Thoracic aorta (tissue), 2 donors: Measurements from ENCODE around the gene GABBR2. TPM values are rescaled to one million over a fixed set of nuclear protein-coding genes. Genes with fewer than 3 reads are reported as not detected.

Experiments
- ATAC-seq: fragments of 150-250 bp; one replicate; pipeline ENCODE4 v1.8.0; 2017; ENCODE audit warnings: low read depth; ENCODE audit not compliant: insufficient number of reproducible peaks, low FRiP score
- DNase-seq: peaks from one replicate; pipeline ENCODE4 v3.0.0-alpha.2; 2020; ENCODE audit warnings: low spot score
- H3K27ac ChIP-seq, 2 donors: fragments of 200-600 bp; sonication (generic); 1 replicate in 1 of 2; 2 replicates in 1 of 2; pipeline ENCODE4 v1.5.1; 2016; ENCODE audit warnings: mild to moderate bottlenecking in 2 of 2, moderate library complexity in 2 of 2
- H3K27me3 ChIP-seq: fragments of 200-600 bp; sonication (generic); replicated peaks from 2 replicates; pipeline ENCODE4 v1.6.0; 2016; ENCODE audit warnings: mild to moderate bottlenecking; ENCODE audit not compliant: insufficient read depth
- H3K36me3 ChIP-seq: fragments of 200-600 bp; sonication (generic); one replicate; pipeline ENCODE4 v1.5.1; 2016
- H3K4me1 ChIP-seq, 2 donors: fragments of 200-600 bp; sonication (generic); 1 replicate in 1 of 2; 2 replicates in 1 of 2; pipeline versions ENCODE4 v1.5.1 to v1.6.0; 2016; ENCODE audit warnings: low read depth in 2 of 2, mild to moderate bottlenecking in 1 of 2; ENCODE audit not compliant: control insufficient read depth in 1 of 2
- H3K4me3 ChIP-seq: fragments of 200-600 bp; sonication (generic); 2 replicates; pipeline ENCODE4 v1.5.1; 2016; ENCODE audit warnings: mild to moderate bottlenecking
- H3K9me3 ChIP-seq: fragments of 200-600 bp; sonication (generic); 2 replicates; pipeline ENCODE4 v1.5.1; 2016
- CTCF ChIP-seq: fragments of 200-600 bp; sonication (generic); IDR thresholded peaks from one replicate; pipeline ENCODE4 v1.5.1; 2019; ENCODE audit warnings: antibody characterized with exemption
- total RNA-seq, 2 donors: library from RNA; depleted of rRNA; stranded (reverse); fragments of >200 nt; gene quantifications; one replicate each; pipeline versions ENCODE4 v1.1.0 to v1.2.3, GENCODE V29; 2016

Gene GABBR2
- total RNA-seq, 2 donors from 2014 or later, result not detected

DNA sequence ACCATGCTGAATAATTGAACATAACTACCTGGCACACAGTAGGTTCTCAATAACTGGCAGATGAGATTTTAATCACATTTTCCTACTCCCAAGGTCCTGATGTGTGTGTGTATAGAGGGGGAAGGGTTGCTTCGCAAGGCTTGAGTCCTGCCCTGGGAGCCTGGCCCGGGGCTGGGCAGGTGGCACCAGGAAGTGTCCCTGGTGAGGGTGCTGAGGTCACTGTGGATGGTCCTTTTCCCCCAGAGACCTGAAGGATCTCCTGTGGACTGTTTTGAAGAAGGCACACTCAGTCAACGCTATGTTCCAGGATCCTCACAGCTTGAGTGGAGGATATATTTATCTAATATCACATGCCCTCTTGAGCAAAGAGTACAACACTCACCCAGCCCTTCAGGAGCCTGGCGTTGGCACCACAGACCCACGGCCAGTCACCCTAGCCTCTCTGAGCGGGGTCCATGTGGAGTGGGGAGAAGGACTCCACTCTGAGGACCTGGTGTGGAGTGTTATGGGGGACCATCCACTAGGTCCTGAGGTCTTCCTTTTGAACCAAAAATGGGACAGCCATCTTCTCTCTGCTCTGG is 177.8 kb downstream of the GABBR2 start:
- Histone ChIP-seq H3K4me1 (no peaks in the 10 kb centered on the region), H3K4me3 (no peak overlapping the region), H3K27me3 (no peaks in the 10 kb centered on the region), H3K9me3 (no peaks in the 10 kb centered on the region), H3K27ac (no peak overlapping the region), H3K36me3 (no peaks in the 10 kb centered on the region)
- no peak for TF ChIP-seq CTCF
- no peak for DNase-seq
- no peak for ATAC-seq

DNA sequence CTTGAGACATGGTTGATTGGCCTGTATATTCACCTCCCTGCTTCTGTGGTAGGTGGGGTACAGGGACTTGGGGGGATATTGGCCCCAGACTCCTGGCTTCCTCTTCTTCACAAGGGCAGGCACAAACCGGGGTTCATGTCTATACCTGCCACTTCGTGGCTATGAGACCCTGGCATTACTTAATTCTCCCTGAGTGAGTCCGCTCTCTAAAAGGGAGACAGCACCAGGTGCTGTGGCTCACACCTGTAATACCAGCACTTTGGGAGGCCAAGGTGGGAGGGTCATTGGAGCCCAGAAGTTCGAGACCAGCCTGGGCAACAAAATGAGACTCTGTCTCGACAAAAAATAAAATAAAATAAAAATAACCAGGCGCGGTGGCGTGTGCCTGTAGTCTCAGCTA is 178.5 kb downstream of the GABBR2 start:
- Histone ChIP-seq H3K4me3 (no peak overlapping the region), H3K27me3 (no peaks in the 10 kb centered on the region), H3K36me3 (no peaks in the 10 kb centered on the region), H3K9me3 (no peaks in the 10 kb centered on the region), H3K27ac (no peak overlapping the region), H3K4me1 (no peaks in the 10 kb centered on the region)
- no peak for DNase-seq
- ATAC-seq, result no peak
- TF ChIP-seq CTCF, result no peak

GRCh38 chr9:98529841-98530240 is 178.9 kb downstream of the GABBR2 start:
- Histone ChIP-seq H3K4me3 (no peak overlapping the region), H3K27ac (no peak overlapping the region), H3K36me3 (no peaks in the 10 kb centered on the region), H3K4me1 (no peaks in the 10 kb centered on the region), H3K27me3 (no peaks in the 10 kb centered on the region), H3K9me3 (no peaks in the 10 kb centered on the region)
- ATAC-seq (no peak), DNase-seq (no peak)
- no peak for TF ChIP-seq CTCF

- DNase-seq, result no peak
- no peak overlapping the region for H3K27ac ChIP-seq
- ATAC-seq, result no peak
- H3K27me3 ChIP-seq, result no peaks in the 10 kb centered on the region
- H3K9me3 ChIP-seq, result no peaks in the 10 kb centered on the region
- no peaks in the 10 kb centered on the region for H3K36me3 ChIP-seq
- no peaks in the 10 kb centered on the region for H3K4me1 ChIP-seq
- H3K4me3 ChIP-seq, result no peak overlapping the region
- no peak for TF ChIP-seq CTCF
These were observed 185.4 kb downstream of the GABBR2 start for GRCh38 chr9:98523231-98523901.

DNA sequence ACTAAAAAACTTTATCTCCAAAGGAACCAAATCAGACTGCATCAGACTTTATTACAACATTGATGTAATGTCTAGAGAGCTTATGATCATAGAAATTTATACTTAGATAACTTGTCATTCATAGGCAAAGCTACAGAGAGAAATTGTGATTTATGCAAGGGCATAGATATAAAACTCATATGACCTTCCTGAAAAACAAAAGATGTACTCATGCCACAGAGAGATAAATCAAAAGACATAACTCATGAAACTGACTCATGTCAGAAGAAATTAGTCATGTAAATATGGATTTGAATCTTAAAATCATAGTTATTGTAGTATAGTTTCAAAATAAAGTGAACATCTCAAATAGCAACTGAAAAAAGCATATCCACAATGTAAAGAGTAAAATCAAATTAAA is 186.2 kb downstream of the GABBR2 start:
- H3K4me3 ChIP-seq, result no peak overlapping the region
- ATAC-seq, result no peak
- H3K4me1 ChIP-seq, result no peaks in the 10 kb centered on the region
- no peaks in the 10 kb centered on the region for H3K36me3 ChIP-seq
- H3K27ac ChIP-seq, result no peak overlapping the region
- H3K9me3 ChIP-seq, result no peaks in the 10 kb centered on the region
- no peaks in the 10 kb centered on the region for H3K27me3 ChIP-seq
- no peak for DNase-seq
- TF ChIP-seq CTCF, result no peak
